ENCODE data around the gene CCNI.

Gene CCNI

GRCh38 chr4:77104388-77104787 is 28.6 kb upstream of the CCNI start:
- DNase-seq = no peak
- Mint-ChIP-seq H3K27ac (no peak overlapping the region), H3K36me3 (ENCODE audit: low read depth) (no peaks in the 10 kb centered on the region), H3K4me1 (no peaks in the 10 kb centered on the region), H3K27me3 (ENCODE audit: low read depth, poor library complexity) (peaks cover 8% of the 10 kb centered on the region), H3K4me3 (no peak overlapping the region), H3K9me3 (peaks cover 4% of the 10 kb centered on the region)
- TF ChIP-seq CTCF (IDR thresholded peaks at IDR 0.05) = no peak

- TF ChIP-seq CTCF (IDR thresholded peaks at IDR 0.05) = no peak
- Mint-ChIP-seq H3K27me3 (ENCODE audit: low read depth, poor library complexity) (peaks cover 5% of the 10 kb centered on the region), H3K9me3 (no peaks in the 10 kb centered on the region), H3K27ac (no peak overlapping the region), H3K36me3 (ENCODE audit: low read depth) (no peaks in the 10 kb centered on the region), H3K4me1 (peaks cover 13% of the 10 kb centered on the region), H3K4me3 (no peak overlapping the region)
- DNase-seq = no peak
Measured at GRCh38 chr4:77100234-77100633, 24.4 kb upstream of the CCNI start.

- H3K27ac Mint-ChIP-seq = no peak overlapping the region
Measured at GRCh38 chr4:77097611-77098010, 21.8 kb upstream of the CCNI start.

GRCh38 chr4:77095101-77095821 is 19.5 kb upstream of the CCNI start:
- no peak overlapping the region for H3K4me3 Mint-ChIP-seq

More at GRCh38 chr4:77097611-77098010, 21.8 kb upstream of the CCNI start:
- Mint-ChIP-seq H3K27me3 (ENCODE audit: low read depth, poor library complexity) (no peaks in the 10 kb centered on the region), H3K4me1 (peaks cover 15% of the 10 kb centered on the region), H3K4me3 (no peak overlapping the region), H3K36me3 (ENCODE audit: low read depth) (no peaks in the 10 kb centered on the region), H3K9me3 (no peaks in the 10 kb centered on the region)
- DNase-seq = no peak
- no peak for TF ChIP-seq CTCF (IDR thresholded peaks at IDR 0.05)

GRCh38 chr4:77094496-77094895 is 18.7 kb upstream of the CCNI start:
- Mint-ChIP-seq H3K27me3 (ENCODE audit: low read depth, poor library complexity) (no peaks in the 10 kb centered on the region), H3K9me3 (no peaks in the 10 kb centered on the region), H3K4me1 (peaks cover 20% of the 10 kb centered on the region), H3K4me3 (no peak overlapping the region), H3K36me3 (ENCODE audit: low read depth) (peaks cover under 1% of the 10 kb centered on the region), H3K27ac (no peak overlapping the region)
- DNase-seq = no peak
- TF ChIP-seq CTCF (IDR thresholded peaks at IDR 0.05) = no peak

More at GRCh38 chr4:77095101-77095821, 19.5 kb upstream of the CCNI start:
- Mint-ChIP-seq H3K9me3 (no peaks in the 10 kb centered on the region), H3K27ac (peak overlapping the region; percentile 34), H3K4me1 (peaks cover 15% of the 10 kb centered on the region), H3K27me3 (ENCODE audit: low read depth, poor library complexity) (no peaks in the 10 kb centered on the region), H3K36me3 (ENCODE audit: low read depth) (no peaks in the 10 kb centered on the region)
- TF ChIP-seq CTCF (IDR thresholded peaks at IDR 0.05) = peak; percentile 89
- peak; percentile 70 for DNase-seq

- Mint-ChIP-seq H3K27me3 (ENCODE audit: low read depth, poor library complexity) (no peaks in the 10 kb centered on the region), H3K9me3 (no peaks in the 10 kb centered on the region), H3K27ac (peak overlapping the region; percentile 67), H3K4me3 (no peak overlapping the region), H3K4me1 (peaks cover 23% of the 10 kb centered on the region), H3K36me3 (ENCODE audit: low read depth) (peaks cover 4% of the 10 kb centered on the region)
- no peak for TF ChIP-seq CTCF (IDR thresholded peaks at IDR 0.05)
- no peak for DNase-seq
Measured at GRCh38 chr4:77093401-77093800, 17.6 kb upstream of the CCNI start.
